ENCODE measurements around the gene EML4. TPM values are rescaled to one million over a fixed set of nuclear protein-coding genes. Genes with fewer than 3 reads are reported as not detected.
"Not testable (repeated sequence)": the region's sequence is repeated elsewhere in the genome, so short reads cannot be mapped to it uniquely, and the experiment has no call there.

The EML4 gene
- total RNA-seq = 109 TPM
- long read RNA-seq, full-length matches to known transcripts = 31 of 91 reads
- long read RNA-seq, partial matches to known transcripts = 41 of 91 reads
- long read RNA-seq, other reads (novel, unspliced or antisense) = 19 of 91 reads

DNA sequence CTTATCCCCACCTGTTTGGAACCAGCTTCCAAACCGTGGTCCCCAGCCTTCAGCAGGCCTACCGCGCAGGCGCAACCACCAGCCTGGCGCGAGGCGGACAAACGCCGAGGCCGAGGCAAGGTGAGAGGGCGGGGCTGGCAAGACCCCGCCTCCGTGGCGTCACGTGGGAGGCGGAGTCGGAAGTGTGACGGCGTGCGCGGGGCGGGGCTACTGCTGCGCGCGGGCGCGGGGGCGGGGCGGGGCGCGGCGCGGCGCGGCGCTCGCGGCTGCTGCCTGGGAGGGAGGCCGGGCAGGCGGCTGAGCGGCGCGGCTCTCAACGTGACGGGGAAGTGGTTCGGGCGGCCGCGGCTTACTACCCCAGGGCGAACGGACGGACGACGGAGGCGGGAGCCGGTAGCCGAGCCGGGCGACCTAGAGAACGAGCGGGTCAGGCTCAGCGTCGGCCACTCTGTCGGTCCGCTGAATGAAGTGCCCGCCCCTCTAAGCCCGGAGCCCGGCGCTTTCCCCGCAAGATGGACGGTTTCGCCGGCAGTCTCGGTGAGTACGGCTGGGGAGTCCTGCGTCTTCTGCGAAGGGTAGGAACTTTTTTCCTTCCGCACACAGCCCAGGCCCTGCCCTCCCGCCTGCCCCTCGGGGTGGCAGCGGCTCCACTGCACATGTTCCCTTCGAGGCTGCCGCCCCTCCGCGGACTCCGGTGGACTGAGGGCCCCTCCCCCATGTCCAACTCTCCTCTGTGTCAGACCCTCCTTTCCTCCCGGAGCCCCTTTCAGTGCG, at the start of gene EML4:
EML4 (plus strand) TSS at position 254 of the 774 bp plus-strand sequence; CDS start at position 513, 259 bp downstream.
- Histone ChIP-seq H3K27ac (peak within 1 kb of the TSS; percentile 91), H3K9me3 (no peaks in the 10 kb centered on the region), H3K4me1 (peaks cover 23% of the 10 kb centered on the region), H3K4me3 (peak within 1 kb of the TSS; percentile 89), H3K27me3 (ENCODE audit: low read depth) (no peaks in the 10 kb centered on the region), H3K36me3 (no peaks in the 10 kb centered on the region)
- TF ChIP-seq, protein P1, sequence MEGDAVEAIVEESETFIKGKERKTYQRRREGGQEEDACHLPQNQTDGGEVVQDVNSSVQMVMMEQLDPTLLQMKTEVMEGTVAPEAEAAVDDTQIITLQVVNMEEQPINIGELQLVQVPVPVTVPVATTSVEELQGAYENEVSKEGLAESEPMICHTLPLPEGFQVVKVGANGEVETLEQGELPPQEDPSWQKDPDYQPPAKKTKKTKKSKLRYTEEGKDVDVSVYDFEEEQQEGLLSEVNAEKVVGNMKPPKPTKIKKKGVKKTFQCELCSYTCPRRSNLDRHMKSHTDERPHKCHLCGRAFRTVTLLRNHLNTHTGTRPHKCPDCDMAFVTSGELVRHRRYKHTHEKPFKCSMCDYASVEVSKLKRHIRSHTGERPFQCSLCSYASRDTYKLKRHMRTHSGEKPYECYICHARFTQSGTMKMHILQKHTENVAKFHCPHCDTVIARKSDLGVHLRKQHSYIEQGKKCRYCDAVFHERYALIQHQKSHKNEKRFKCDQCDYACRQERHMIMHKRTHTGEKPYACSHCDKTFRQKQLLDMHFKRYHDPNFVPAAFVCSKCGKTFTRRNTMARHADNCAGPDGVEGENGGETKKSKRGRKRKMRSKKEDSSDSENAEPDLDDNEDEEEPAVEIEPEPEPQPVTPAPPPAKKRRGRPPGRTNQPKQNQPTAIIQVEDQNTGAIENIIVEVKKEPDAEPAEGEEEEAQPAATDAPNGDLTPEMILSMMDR (IDR thresholded peaks at IDR 0.05) = no peak
- intact Hi-C loops (cut with DNase I) = no loop called here
- peak; percentile 97 to 98 for ATAC-seq
- DNase-seq = peak; percentile 93

DNA sequence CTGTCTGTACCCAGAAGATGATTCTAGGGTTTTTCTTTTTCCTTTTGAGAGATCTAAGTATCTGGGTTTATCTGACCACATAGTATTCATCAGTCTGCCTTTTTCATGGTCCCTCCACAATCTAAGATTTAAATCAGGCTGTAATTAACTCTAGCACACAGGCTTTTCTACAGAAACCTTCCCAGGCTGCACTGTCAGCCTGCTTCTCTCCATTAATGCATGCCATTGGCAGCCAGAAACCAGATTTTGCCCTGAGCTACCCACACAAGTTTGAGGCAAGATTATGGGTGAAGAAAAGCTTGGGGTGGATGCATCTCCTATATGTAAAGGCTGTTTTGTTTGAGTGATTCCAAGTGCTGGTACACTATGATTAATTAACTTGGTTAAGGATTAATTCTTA, 45.7 kb upstream of the EML4 start:
- Histone ChIP-seq H3K4me3 (no peak overlapping the region), H3K9me3 (no peaks in the 10 kb centered on the region), H3K36me3 (no peaks in the 10 kb centered on the region), H3K27me3 (ENCODE audit: low read depth) (no peaks in the 10 kb centered on the region), H3K4me1 (peaks cover 40% of the 10 kb centered on the region), H3K27ac (no peak overlapping the region)
- ATAC-seq (no peak), DNase-seq (no peak)
- TF ChIP-seq, protein P1 (IDR thresholded peaks at IDR 0.05) = no peak
- intact Hi-C loops (cut with DNase I) = no loop called here

DNA sequence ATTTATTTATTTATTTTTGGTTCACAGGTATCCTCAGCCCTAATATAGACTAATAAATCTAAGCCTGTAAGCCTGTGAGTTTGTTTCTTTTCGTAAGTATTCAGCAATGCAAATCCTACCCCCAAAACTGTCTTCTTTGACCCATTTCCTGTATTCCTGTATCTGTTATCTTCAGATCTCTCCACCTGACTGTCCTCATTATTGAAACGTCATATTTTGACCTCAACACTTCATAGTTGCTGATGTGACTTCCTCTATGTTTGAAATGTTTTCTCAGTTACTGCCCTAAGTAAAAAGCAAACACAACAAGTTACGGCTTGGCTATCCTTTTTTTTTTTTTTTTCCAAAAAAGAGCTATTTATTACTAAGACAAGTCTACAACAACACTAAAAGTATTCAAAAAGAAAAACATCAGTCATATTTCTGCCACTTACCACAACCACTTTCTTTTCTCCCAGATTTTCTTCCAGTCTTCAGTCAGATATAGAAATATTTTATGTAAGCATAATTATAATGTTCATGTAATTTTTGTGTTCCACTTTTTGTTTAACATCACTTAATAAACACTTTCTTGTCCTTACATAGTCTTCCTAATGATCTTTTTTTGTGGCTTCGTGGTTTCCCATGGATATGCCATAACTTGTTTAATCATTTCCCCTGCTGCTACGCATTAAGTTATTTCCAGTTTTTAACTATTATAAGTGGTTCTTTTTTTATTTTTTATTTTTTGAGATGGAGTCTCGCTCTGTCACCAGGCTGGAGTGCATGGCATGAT, 45.0 kb upstream of the EML4 start:
- Histone ChIP-seq H3K27me3 (ENCODE audit: low read depth) (no peaks in the 10 kb centered on the region), H3K4me3 (no peak overlapping the region), H3K9me3 (no peaks in the 10 kb centered on the region), H3K27ac (no peak overlapping the region), H3K4me1 (peaks cover 40% of the 10 kb centered on the region), H3K36me3 (no peaks in the 10 kb centered on the region)
- DNase-seq = no peak
- intact Hi-C loops (cut with DNase I) = no loop called here
- peak in 1 of 2 donors; percentile 13 for ATAC-seq
- TF ChIP-seq, protein P1 (IDR thresholded peaks at IDR 0.05) = no peak

DNA sequence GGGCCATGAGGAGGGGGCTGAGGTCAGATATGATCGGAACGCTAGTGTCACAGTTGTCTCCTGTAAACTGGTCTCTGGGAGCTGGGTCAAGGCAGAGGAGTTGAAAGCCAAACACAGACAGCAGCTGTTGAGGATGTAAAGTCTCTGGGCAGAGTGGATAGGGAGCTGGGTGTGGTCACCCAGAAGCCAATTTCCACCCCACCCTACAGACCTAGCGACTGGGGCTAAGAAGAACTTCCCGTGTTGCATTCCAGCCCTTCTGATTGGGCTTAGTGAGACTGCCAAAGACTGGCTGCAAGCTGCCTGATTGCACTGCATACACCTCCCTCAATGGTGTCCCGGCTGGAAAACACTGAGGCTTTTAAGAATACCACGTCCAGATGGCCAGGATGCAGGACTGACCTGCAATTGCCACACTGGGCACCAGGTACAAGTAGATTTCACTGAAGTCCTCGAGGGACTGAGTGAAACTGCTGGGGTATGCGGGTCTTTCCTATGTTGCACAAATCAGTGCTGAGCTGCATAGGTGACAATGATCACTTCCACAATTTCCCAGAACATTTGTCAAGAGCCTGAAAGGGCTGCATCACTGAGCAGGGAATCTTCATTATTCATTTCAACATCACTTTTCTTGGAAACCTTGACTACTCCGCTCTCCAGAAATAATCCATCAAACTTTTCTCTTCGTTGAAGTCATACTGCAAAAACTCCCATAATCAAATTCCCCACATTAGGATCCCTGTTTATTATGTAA, 43.1 kb upstream of the EML4 start:
- intact Hi-C loops (cut with DNase I) = no loop called here
- DNase-seq = no peak

GRCh38 chr2:42126873-42127272, 42.3 kb upstream of the EML4 start:
- H3K9me3 ChIP-seq; DNase-seq; intact Hi-C loops (cut with DNase I); H3K27me3 ChIP-seq (ENCODE audit: low read depth); H3K36me3 ChIP-seq: not testable (repeated sequence)
- Histone ChIP-seq H3K27ac (peak overlapping the region; percentile 74), H3K4me1 (peaks cover 46% of the 10 kb centered on the region), H3K4me3 (peak overlapping the region; percentile 28)
- ATAC-seq = peak; percentile 4 to 34

More for the DNA sequence above, 43.1 kb upstream of the EML4 start:
- TF ChIP-seq, protein P1 (IDR thresholded peaks at IDR 0.05) = no peak
- no peaks in the 10 kb centered on the region for H3K36me3 ChIP-seq
- H3K9me3 ChIP-seq = no peaks in the 10 kb centered on the region
- H3K27ac ChIP-seq = no peak overlapping the region
- peaks cover 43% of the 10 kb centered on the region for H3K4me1 ChIP-seq
- no peaks in the 10 kb centered on the region for H3K27me3 ChIP-seq (ENCODE audit: low read depth)
- peak; percentile 59 to 65 for ATAC-seq
- H3K4me3 ChIP-seq = no peak overlapping the region
